ENCODE measurements around the gene TPO.

Gene TPO

GRCh38 chr2:1402064-1402463 lies 11.2 kb upstream of the TPO start:
- H3K27ac Mint-ChIP-seq: no peak overlapping the region
- no peak for DNase-seq
- H3K36me3 Mint-ChIP-seq (ENCODE audit: low read depth): no peaks in the 10 kb centered on the region
- H3K4me1 Mint-ChIP-seq: peaks cover 6% of the 10 kb centered on the region
- no peak for TF ChIP-seq CTCF (IDR thresholded peaks at IDR 0.05)
- H3K4me3 Mint-ChIP-seq: no peak overlapping the region
- H3K9me3 Mint-ChIP-seq: no peaks in the 10 kb centered on the region
- peaks cover 29% of the 10 kb centered on the region for H3K27me3 Mint-ChIP-seq (ENCODE audit: low read depth, poor library complexity)

GRCh38 chr2:1403565-1403964 lies 9.7 kb upstream of the TPO start:
- Mint-ChIP-seq H3K4me1 (peaks cover 18% of the 10 kb centered on the region), H3K27ac (no peak overlapping the region), H3K27me3 (ENCODE audit: low read depth, poor library complexity) (peaks cover 26% of the 10 kb centered on the region), H3K36me3 (ENCODE audit: low read depth) (no peaks in the 10 kb centered on the region), H3K9me3 (no peaks in the 10 kb centered on the region), H3K4me3 (no peak overlapping the region)
- TF ChIP-seq CTCF (IDR thresholded peaks at IDR 0.05): no peak
- no peak for DNase-seq

GRCh38 chr2:1405124-1405523 lies 8.1 kb upstream of the TPO start:
- no peak for DNase-seq
- H3K27ac Mint-ChIP-seq: no peak overlapping the region
- H3K27me3 Mint-ChIP-seq (ENCODE audit: low read depth, poor library complexity): peaks cover 28% of the 10 kb centered on the region
- H3K9me3 Mint-ChIP-seq: no peaks in the 10 kb centered on the region
- no peaks in the 10 kb centered on the region for H3K36me3 Mint-ChIP-seq (ENCODE audit: low read depth)
- H3K4me3 Mint-ChIP-seq: no peak overlapping the region
- peaks cover 22% of the 10 kb centered on the region for H3K4me1 Mint-ChIP-seq
- TF ChIP-seq CTCF (IDR thresholded peaks at IDR 0.05): no peak

- H3K9me3 Mint-ChIP-seq: no peaks in the 10 kb centered on the region
- no peak for DNase-seq
Measured at GRCh38 chr2:1405967-1406366, 7.3 kb upstream of the TPO start.

GRCh38 chr2:1406434-1406833 lies 6.8 kb upstream of the TPO start:
- no peak overlapping the region for H3K4me3 Mint-ChIP-seq

More at GRCh38 chr2:1405967-1406366, 7.3 kb upstream of the TPO start:
- no peak for TF ChIP-seq CTCF (IDR thresholded peaks at IDR 0.05)
- Mint-ChIP-seq H3K4me1 (peaks cover 22% of the 10 kb centered on the region), H3K27ac (no peak overlapping the region), H3K27me3 (ENCODE audit: low read depth, poor library complexity) (peaks cover 30% of the 10 kb centered on the region), H3K4me3 (no peak overlapping the region), H3K36me3 (ENCODE audit: low read depth) (no peaks in the 10 kb centered on the region)

More at GRCh38 chr2:1406434-1406833, 6.8 kb upstream of the TPO start:
- Mint-ChIP-seq H3K36me3 (ENCODE audit: low read depth) (no peaks in the 10 kb centered on the region), H3K9me3 (no peaks in the 10 kb centered on the region), H3K4me1 (peaks cover 25% of the 10 kb centered on the region), H3K27ac (no peak overlapping the region), H3K27me3 (ENCODE audit: low read depth, poor library complexity) (peaks cover 26% of the 10 kb centered on the region)
- TF ChIP-seq CTCF (IDR thresholded peaks at IDR 0.05): no peak
- DNase-seq: no peak

Data from nephron progenitor cell (in vitro differentiated cells).